H9 (cell line): ENCODE data around the gene SLC19A1. TPM values are rescaled to one million over a fixed set of nuclear protein-coding genes. Genes with fewer than 3 reads are reported as not detected.
A peak's percentile ranks its signal among the peaks of the same experiment; 100 is the strongest.

Experiments used
- DNase-seq: peaks from one replicate; pipeline ENCODE4 v3.0.0-alpha.2; 2017
- H2AFZ ChIP-seq: one replicate; pipeline ENCODE4 v1.6.1; 2013; ENCODE audit warnings: mild to moderate bottlenecking, low read length, control low read depth, moderate library complexity
- H2AK5ac ChIP-seq: 2 replicates; pipeline ENCODE4 v1.6.1; 2013; ENCODE audit warnings: low read length, control low read depth, mixed read lengths; ENCODE audit not compliant: insufficient read length
- H2BK120ac ChIP-seq: one replicate; pipeline ENCODE4 v1.6.1; 2013; ENCODE audit warnings: low read depth, mild to moderate bottlenecking, low read length, control low read depth, inconsistent platforms; ENCODE audit not compliant: poor library complexity, severe bottlenecking
- H2BK12ac ChIP-seq: 2 replicates; pipeline ENCODE4 v1.6.1; 2013; ENCODE audit warnings: low read length, control low read depth, mixed read lengths, low read depth; ENCODE audit not compliant: insufficient read length
- H2BK15ac ChIP-seq: 2 replicates; pipeline ENCODE4 v1.6.1; 2013; ENCODE audit warnings: low read depth, low read length, control low read depth
- H2BK20ac ChIP-seq: one replicate; pipeline ENCODE4 v1.6.1; 2013; ENCODE audit warnings: low read depth, mild to moderate bottlenecking, low read length, control low read depth, inconsistent platforms; ENCODE audit not compliant: poor library complexity, severe bottlenecking
- H2BK5ac ChIP-seq: 2 replicates; pipeline ENCODE4 v1.6.1; 2013; ENCODE audit warnings: low read length, control low read depth, mixed read lengths; ENCODE audit not compliant: insufficient read length
- H3K14ac ChIP-seq: 2 replicates; pipeline ENCODE4 v1.6.1; 2013; ENCODE audit warnings: low read length, control low read depth; ENCODE audit not compliant: insufficient read depth
- H3K18ac ChIP-seq: 2 replicates; pipeline ENCODE4 v1.6.1; 2013; ENCODE audit warnings: low read depth, mild to moderate bottlenecking, mixed read lengths, low read length, control low read depth; ENCODE audit not compliant: insufficient read length
- H3K23ac ChIP-seq: 2 replicates; pipeline ENCODE4 v1.6.1; 2013; ENCODE audit warnings: low read length, control low read depth, mixed read lengths, low read depth; ENCODE audit not compliant: insufficient read length
- H3K23me2 ChIP-seq: 2 replicates; pipeline ENCODE4 v1.6.1; 2013; ENCODE audit warnings: low read depth, mild to moderate bottlenecking, mixed read lengths, low read length, control low read depth; ENCODE audit not compliant: insufficient read length, poor library complexity, severe bottlenecking
- H3K27ac ChIP-seq: 2 replicates; pipeline ENCODE4 v1.5.1; 2013; ENCODE audit warnings: low read length, control low read depth, mixed read lengths, low read depth; ENCODE audit not compliant: insufficient read length
- H3K27me3 ChIP-seq: 2 replicates; pipeline ENCODE4 v1.6.1; 2013; ENCODE audit warnings: low read length, control low read depth, inconsistent platforms; ENCODE audit not compliant: insufficient read depth
- H3K4ac ChIP-seq: 2 replicates; pipeline ENCODE4 v1.6.1; 2013; ENCODE audit warnings: low read depth, mild to moderate bottlenecking, control low read depth, inconsistent platforms, low read length, moderate library complexity
- H3K4me1 ChIP-seq: 2 replicates; pipeline ENCODE4 v1.6.1; 2013; ENCODE audit warnings: low read length, control low read depth, inconsistent platforms; ENCODE audit not compliant: insufficient read depth
- H3K4me2 ChIP-seq: 2 replicates; pipeline ENCODE4 v1.6.1; 2013; ENCODE audit warnings: low read length, control low read depth, mixed read lengths; ENCODE audit not compliant: insufficient read length, insufficient read depth
- H3K56ac ChIP-seq: 2 replicates; pipeline ENCODE4 v1.6.1; 2013; ENCODE audit warnings: low read depth, mild to moderate bottlenecking, mixed read lengths, low read length, control low read depth; ENCODE audit not compliant: insufficient read length
- H3K79me1 ChIP-seq: 2 replicates; pipeline ENCODE4 v1.6.1; 2013; ENCODE audit warnings: low read depth, mild to moderate bottlenecking, moderate library complexity, low read length, control low read depth, inconsistent platforms; ENCODE audit not compliant: insufficient read depth, poor library complexity, severe bottlenecking
- H3K79me2 ChIP-seq: 2 replicates; pipeline ENCODE4 v1.6.1; 2013; ENCODE audit warnings: low read length, control low read depth, inconsistent platforms; ENCODE audit not compliant: insufficient read depth
- H3K9ac ChIP-seq: 2 replicates; pipeline ENCODE4 v1.6.1; 2013; ENCODE audit warnings: low read length, control low read depth, mixed read lengths; ENCODE audit not compliant: insufficient read length; ENCODE audit errors: extremely low read depth
- H3K9me3 ChIP-seq: one replicate; pipeline ENCODE4 v1.6.1; 2013; ENCODE audit warnings: low read depth, low read length, inconsistent platforms; ENCODE audit not compliant: control insufficient read depth
- H3T11ph ChIP-seq: one replicate; pipeline ENCODE4 v1.6.1; 2013; ENCODE audit warnings: mild to moderate bottlenecking, low read length, control low read depth, inconsistent platforms
- H4K20me1 ChIP-seq: one replicate; pipeline ENCODE4 v1.6.1; 2013; ENCODE audit not compliant: control insufficient read depth, insufficient read length, insufficient read depth
- H4K5ac ChIP-seq: 2 replicates; pipeline ENCODE4 v1.6.1; 2013; ENCODE audit warnings: low read depth, mild to moderate bottlenecking, mixed read lengths, low read length, control low read depth; ENCODE audit not compliant: insufficient read length
- H4K8ac ChIP-seq: replicated peaks from 2 replicates; pipeline ENCODE4 v1.6.1; 2013; ENCODE audit warnings: low read length, control low read depth, mixed read lengths, low read depth; ENCODE audit not compliant: insufficient read length
- H4K91ac ChIP-seq: 2 replicates; pipeline ENCODE4 v1.6.1; 2013; ENCODE audit warnings: low read depth, mild to moderate bottlenecking, moderate library complexity, mixed read lengths, low read length, control low read depth; ENCODE audit not compliant: insufficient read length
- H3K27ac Mint-ChIP-seq, 3 experiments: 2 replicates in 2 of 3; 3 replicates in 1 of 3; pipeline ENCODE4 v1.8.0; 2020 to 2021; ENCODE audit warnings: mixed read lengths in 3 of 3, mild to moderate bottlenecking in 1 of 3, moderate library complexity in 1 of 3
- H3K27me3 Mint-ChIP-seq: 2 replicates; pipeline ENCODE4 v1.8.0; 2021; ENCODE audit warnings: low read depth, mild to moderate bottlenecking, moderate library complexity, mixed read lengths
- H3K36me3 Mint-ChIP-seq, 3 experiments: 2 replicates in 2 of 3; 3 replicates in 1 of 3; pipeline ENCODE4 v1.8.0; 2020 to 2021; ENCODE audit warnings: low read depth in 3 of 3, mixed read lengths in 3 of 3; ENCODE audit not compliant: insufficient read depth in 1 of 3
- H3K4me1 Mint-ChIP-seq, 2 experiments: 2 replicates each; pipeline ENCODE4 v1.8.0; 2020; ENCODE audit warnings: mixed read lengths in 2 of 2
- H3K4me3 Mint-ChIP-seq, 2 experiments: 2 replicates in 1 of 2; 3 replicates in 1 of 2; pipeline ENCODE4 v1.8.0; 2020 to 2021; ENCODE audit warnings: mild to moderate bottlenecking in 2 of 2, mixed read lengths in 2 of 2, moderate library complexity in 1 of 2
- H3K9me3 Mint-ChIP-seq, 2 experiments: 2 replicates in 1 of 2; 3 replicates in 1 of 2; pipeline ENCODE4 v1.8.0; 2020; ENCODE audit warnings: mild to moderate bottlenecking in 2 of 2, mixed read lengths in 2 of 2, moderate library complexity in 1 of 2
- WGBS: extraction: QIAGEN DNeasy Blood & Tissue Kit; methylation state at CpG from one replicate; pipeline ENCODE4 v1.1.7; 2013; ENCODE audit warnings: missing lambda C conversion rate, low lambda C conversion rate, mixed read lengths; ENCODE audit not compliant: insufficient read length; ENCODE audit errors: extremely low coverage; 5-methylcytosine and 5-hydroxymethylcytosine counted together
- total RNA-seq: library from RNA; stranded (reverse); gene quantifications from 2 replicates; pipeline ENCODE4 v1.2.1, GENCODE V29; 2021
- TF ChIP-seq, protein P1 (sequence below): fragments of 200-600 bp; sonication (generic); conservative IDR thresholded peaks from 3 replicates; pipeline ENCODE4 v1.8.0; 2021; ENCODE audit warnings: antibody characterized with exemption, mild to moderate bottlenecking

The SLC19A1 gene
- total RNA-seq, 1 experiment from 2014 or later, result 32.4 TPM

DNA sequence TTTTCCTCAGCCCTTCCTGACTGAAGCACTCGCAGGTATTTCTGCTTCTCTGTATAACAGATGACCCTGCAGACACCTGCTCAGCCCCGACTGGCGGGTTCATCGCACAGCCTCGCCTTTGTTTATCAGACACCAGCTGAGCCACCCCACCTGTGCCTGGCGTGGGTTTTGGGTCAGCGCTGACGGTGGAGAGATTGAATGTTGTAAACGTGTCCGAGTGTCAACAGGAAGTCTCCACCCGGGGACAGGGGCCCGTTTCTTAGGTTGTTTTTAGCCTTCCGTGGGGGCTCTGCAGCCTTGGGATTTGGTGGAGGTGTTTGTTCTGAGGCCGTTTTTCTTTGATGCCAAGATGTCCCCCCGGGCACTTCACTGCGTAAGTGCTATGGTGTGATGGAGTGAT lies 77.1 kb downstream of the SLC19A1 start:
- Histone ChIP-seq H4K91ac (no peak overlapping the region), H2AFZ (no peak overlapping the region), H4K20me1 (no peaks in the 10 kb centered on the region), H3K27ac (no peak overlapping the region), H3K9ac (no peak overlapping the region), H3K56ac (no peak overlapping the region), H2AK5ac (no peak overlapping the region), H2BK15ac (no peak overlapping the region), H3K4ac (no peak overlapping the region), H2BK12ac (no peak overlapping the region), H3K79me1 (peaks cover 13% of the 10 kb centered on the region), H3K9me3 (no peaks in the 10 kb centered on the region), H2BK20ac (no peak overlapping the region), H3K14ac (no peak overlapping the region), H2BK5ac (no peak overlapping the region), H2BK120ac (no peak overlapping the region), H3K27me3 (no peaks in the 10 kb centered on the region), H3T11ph (no peak overlapping the region), H4K8ac (peak overlapping the region; percentile 33), H3K18ac (no peak overlapping the region), H4K5ac (no peak overlapping the region), H3K23me2 (no peaks in the 10 kb centered on the region), H3K4me2 (no peak overlapping the region), H3K79me2 (peaks cover 13% of the 10 kb centered on the region; the same call in 1 of the 2 replicates), H3K4me1 (no peaks in the 10 kb centered on the region), H3K23ac (no peak overlapping the region)
- WGBS, result no CpG with 5 or more reads among the region's 16 CpGs
- H3K4me1 Mint-ChIP-seq, result peaks cover 5 to 16% of the 10 kb centered on the region in 2 experiments; a peak in 3 of 4 replicates
- no peak for DNase-seq
- H3K4me3 Mint-ChIP-seq, result no peak overlapping the region
- TF ChIP-seq, protein P1, sequence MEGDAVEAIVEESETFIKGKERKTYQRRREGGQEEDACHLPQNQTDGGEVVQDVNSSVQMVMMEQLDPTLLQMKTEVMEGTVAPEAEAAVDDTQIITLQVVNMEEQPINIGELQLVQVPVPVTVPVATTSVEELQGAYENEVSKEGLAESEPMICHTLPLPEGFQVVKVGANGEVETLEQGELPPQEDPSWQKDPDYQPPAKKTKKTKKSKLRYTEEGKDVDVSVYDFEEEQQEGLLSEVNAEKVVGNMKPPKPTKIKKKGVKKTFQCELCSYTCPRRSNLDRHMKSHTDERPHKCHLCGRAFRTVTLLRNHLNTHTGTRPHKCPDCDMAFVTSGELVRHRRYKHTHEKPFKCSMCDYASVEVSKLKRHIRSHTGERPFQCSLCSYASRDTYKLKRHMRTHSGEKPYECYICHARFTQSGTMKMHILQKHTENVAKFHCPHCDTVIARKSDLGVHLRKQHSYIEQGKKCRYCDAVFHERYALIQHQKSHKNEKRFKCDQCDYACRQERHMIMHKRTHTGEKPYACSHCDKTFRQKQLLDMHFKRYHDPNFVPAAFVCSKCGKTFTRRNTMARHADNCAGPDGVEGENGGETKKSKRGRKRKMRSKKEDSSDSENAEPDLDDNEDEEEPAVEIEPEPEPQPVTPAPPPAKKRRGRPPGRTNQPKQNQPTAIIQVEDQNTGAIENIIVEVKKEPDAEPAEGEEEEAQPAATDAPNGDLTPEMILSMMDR, result no peak
- peaks cover 15 to 17% of the 10 kb centered on the region in 2 experiments for H3K9me3 Mint-ChIP-seq
- peak overlapping the region; percentile 28 to 95 (median 74); a peak in 5 of 7 replicates for H3K27ac Mint-ChIP-seq
- H3K36me3 Mint-ChIP-seq, result peaks cover 25 to 56% (median 43%) of the 10 kb centered on the region in 3 experiments
- H3K27me3 Mint-ChIP-seq, result no peaks in the 10 kb centered on the region
